Lung (tissue), 12 donors: ENCODE measurements around the gene NUCKS1. TPM values are rescaled to one million over a fixed set of nuclear protein-coding genes. Genes with fewer than 3 reads are reported as not detected.
A peak's percentile ranks its signal among the peaks of the same experiment; 100 is the strongest.

Experiments used
- ATAC-seq: fragments of 200-7000 bp; cut with Tn5 transposase; one replicate; pipeline ENCODE4 v1.9.1; 2020; ENCODE audit warnings: moderate number of reproducible peaks; ENCODE audit not compliant: insufficient read depth, low FRiP score
- DNase-seq, 3 donors: peaks; one replicate each; pipeline ENCODE4 v3.0.0-alpha.2; 2013 to 2017
- H3K27ac ChIP-seq, 2 donors: one replicate each; pipeline ENCODE4 v1.5.1; 2013; ENCODE audit warnings: mild to moderate bottlenecking in 2 of 2, moderate library complexity in 2 of 2, control low read depth in 1 of 2, inconsistent platforms in 1 of 2, low read depth in 1 of 2, low read length in 1 of 2
- H3K27me3 ChIP-seq, 3 donors: one replicate each; pipeline ENCODE4 v1.5.1; 2013; ENCODE audit warnings: low read length in 2 of 3; ENCODE audit not compliant: control insufficient read depth in 3 of 3, insufficient read depth in 3 of 3
- H3K36me3 ChIP-seq, 4 donors: one replicate each; pipeline ENCODE4 v1.5.1; 2013; ENCODE audit warnings: low read length in 4 of 4, mild to moderate bottlenecking in 1 of 4, moderate library complexity in 1 of 4; ENCODE audit not compliant: control insufficient read depth in 4 of 4, insufficient read depth in 4 of 4
- H3K4me1 ChIP-seq, 5 donors: one replicate each; pipeline ENCODE4 v1.5.1; 2013; ENCODE audit warnings: low read length in 5 of 5, mild to moderate bottlenecking in 2 of 5, moderate library complexity in 1 of 5; ENCODE audit not compliant: control insufficient read depth in 5 of 5, insufficient read depth in 5 of 5
- H3K4me3 ChIP-seq: one replicate; pipeline ENCODE4 v1.5.1; 2013; ENCODE audit warnings: mild to moderate bottlenecking, control low read depth, moderate library complexity
- H3K9ac ChIP-seq, 2 donors: one replicate each; pipeline ENCODE4 v1.5.1; 2013; ENCODE audit warnings: low read length in 2 of 2, control low read depth in 1 of 2; ENCODE audit not compliant: insufficient read depth in 1 of 2
- H3K9me3 ChIP-seq, 4 donors: one replicate each; pipeline ENCODE4 v1.5.1; 2013; ENCODE audit warnings: low read length in 3 of 4, mild to moderate bottlenecking in 1 of 4, moderate library complexity in 1 of 4; ENCODE audit not compliant: control insufficient read depth in 4 of 4, insufficient read depth in 3 of 4
- WGBS, 2 donors: extraction: QIAGEN DNeasy Blood & Tissue Kit; methylation state at CpG; one replicate each; pipeline ENCODE4 v1.1.7; 2013; 5-methylcytosine and 5-hydroxymethylcytosine counted together
- polyA plus RNA-seq, 2 donors: library from polyadenylated mRNA; stranded (reverse); fragments of 200-250 nt; gene quantifications; one replicate each; pipeline ENCODE4 v1.2.1, GENCODE V29; 2013
- total RNA-seq, 2 donors: library from RNA; depleted of rRNA in 1 of 2; stranded (reverse); fragments of >200 nt in 1 of 2; gene quantifications; one replicate each; pipeline ENCODE4 v1.2.1, GENCODE V29; 2014 to 2021
- TF ChIP-seq, protein P1 (sequence below): IDR thresholded peaks from 2 replicates; pipeline ENCODE4 v1.5.1; 2012; ENCODE audit warnings: mild to moderate bottlenecking; ENCODE audit errors: control extremely low read depth, extremely low read depth
- donor health status: control.
- donor health status: control.
- donor health status: Bipolar disorder and iron deficiency.
- donor health status: healthy.
- donor health status: DM: yes; HTN: yes; CAD: no.

The NUCKS1 gene
- total and polyA plus RNA-seq, 4 donors: 28.6 to 285 (median 82.6) TPM

DNA sequence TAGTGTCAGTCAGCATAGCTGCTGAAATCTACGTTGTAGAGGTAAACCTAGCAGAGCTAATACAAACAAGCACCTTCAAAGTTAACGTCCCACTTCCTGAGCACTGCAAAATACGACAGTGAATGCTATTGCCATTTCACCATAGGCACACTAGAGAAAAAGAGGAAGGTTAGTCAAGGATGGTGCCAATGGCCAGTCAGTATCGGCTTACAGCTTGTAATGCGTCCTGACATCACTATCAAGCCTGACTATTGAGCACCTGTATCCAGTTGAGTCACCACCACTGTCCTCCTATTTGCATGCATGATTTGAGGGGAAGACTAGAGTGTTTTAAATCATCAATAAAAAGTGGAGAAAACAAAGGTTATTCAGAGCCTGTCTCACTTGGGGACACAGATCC lies 34.4 kb downstream of the NUCKS1 start:
- ATAC-seq: no peak
- Histone ChIP-seq H3K9me3 (no peaks in the 10 kb centered on the region), H3K36me3 (peaks cover 12 to 46% (median 35%) of the 10 kb centered on the region in 4 donors), H3K4me3 (no peak overlapping the region), H3K27me3 (no peaks in the 10 kb centered on the region), H3K9ac (no peak overlapping the region), H3K4me1 (peaks cover 0 to 5% (median 3%) of the 10 kb centered on the region in 5 donors), H3K27ac (no peak overlapping the region)
- DNase-seq: no peak
- TF ChIP-seq, protein P1, sequence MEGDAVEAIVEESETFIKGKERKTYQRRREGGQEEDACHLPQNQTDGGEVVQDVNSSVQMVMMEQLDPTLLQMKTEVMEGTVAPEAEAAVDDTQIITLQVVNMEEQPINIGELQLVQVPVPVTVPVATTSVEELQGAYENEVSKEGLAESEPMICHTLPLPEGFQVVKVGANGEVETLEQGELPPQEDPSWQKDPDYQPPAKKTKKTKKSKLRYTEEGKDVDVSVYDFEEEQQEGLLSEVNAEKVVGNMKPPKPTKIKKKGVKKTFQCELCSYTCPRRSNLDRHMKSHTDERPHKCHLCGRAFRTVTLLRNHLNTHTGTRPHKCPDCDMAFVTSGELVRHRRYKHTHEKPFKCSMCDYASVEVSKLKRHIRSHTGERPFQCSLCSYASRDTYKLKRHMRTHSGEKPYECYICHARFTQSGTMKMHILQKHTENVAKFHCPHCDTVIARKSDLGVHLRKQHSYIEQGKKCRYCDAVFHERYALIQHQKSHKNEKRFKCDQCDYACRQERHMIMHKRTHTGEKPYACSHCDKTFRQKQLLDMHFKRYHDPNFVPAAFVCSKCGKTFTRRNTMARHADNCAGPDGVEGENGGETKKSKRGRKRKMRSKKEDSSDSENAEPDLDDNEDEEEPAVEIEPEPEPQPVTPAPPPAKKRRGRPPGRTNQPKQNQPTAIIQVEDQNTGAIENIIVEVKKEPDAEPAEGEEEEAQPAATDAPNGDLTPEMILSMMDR: no peak
- 24 to 71% methylated on average over 5 of the region's 5 CpGs for WGBS, 2 donors

DNA sequence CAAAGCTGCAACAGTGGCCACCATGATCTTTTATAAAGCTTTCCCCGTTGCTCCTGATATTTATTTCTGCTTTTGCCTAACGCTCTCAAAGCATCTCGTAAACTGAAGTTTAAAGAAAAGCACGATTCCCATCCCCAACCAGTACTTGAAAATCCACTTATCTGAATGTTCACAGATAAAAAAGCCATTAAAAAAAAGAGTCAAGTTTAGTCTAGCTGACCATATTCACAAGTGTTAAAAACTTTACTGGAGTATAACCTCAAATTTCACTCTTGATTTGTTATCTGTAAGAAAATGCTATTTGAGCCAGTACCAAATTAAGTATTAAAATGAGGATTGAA lies 35.1 kb downstream of the NUCKS1 start:
- Histone ChIP-seq H3K4me1 (peaks cover 0 to 6% (median 3%) of the 10 kb centered on the region in 5 donors), H3K27me3 (no peaks in the 10 kb centered on the region), H3K9me3 (no peaks in the 10 kb centered on the region), H3K9ac (no peak overlapping the region), H3K36me3 (peaks cover 10 to 38% (median 29%) of the 10 kb centered on the region in 4 donors), H3K4me3 (no peak overlapping the region), H3K27ac (no peak overlapping the region)
- WGBS, 2 donors: 73 to 79% methylated on average over 4 of the region's 4 CpGs
- DNase-seq (no peak), ATAC-seq (no peak)
- TF ChIP-seq, protein P1: no peak

DNA sequence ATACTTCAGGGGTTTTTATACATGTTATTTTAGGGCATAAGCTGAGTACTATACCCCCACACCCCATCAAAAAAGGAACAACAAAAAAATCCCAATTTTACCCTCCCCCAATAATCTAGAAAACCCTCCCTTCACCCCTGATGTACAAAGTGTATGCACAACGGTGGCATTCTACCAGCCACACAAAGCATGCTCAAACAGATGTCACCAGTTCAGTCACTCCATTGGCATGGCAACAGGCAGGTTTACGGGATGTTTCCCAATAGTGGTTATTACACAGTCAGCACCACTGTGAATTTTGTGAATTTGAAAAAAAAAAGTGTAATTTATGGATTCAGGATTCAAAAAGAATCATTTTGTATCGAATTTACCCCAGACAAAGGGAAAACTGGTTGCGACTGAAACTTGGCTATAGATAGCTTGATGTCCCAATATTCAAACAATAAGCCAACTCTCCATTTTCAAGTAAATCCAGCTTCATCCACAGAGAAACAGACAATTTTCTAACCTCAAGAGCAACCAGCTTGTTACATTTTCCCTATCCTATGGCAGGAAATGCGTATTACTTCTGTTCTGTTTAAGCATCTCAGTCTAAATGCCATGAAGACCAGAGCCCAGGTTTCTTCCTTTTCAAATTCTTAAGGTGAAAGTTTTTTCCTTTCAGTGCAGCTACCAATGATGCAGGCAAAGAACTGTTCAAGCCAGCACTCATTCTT lies 35.6 kb downstream of the NUCKS1 start:
- ATAC-seq (no peak), DNase-seq (peak; percentile 36 to 59 (median 57))
- TF ChIP-seq, protein P1: no peak
- Histone ChIP-seq H3K27ac (no peak overlapping the region), H3K36me3 (peaks cover 10 to 33% (median 26%) of the 10 kb centered on the region in 4 donors), H3K4me1 (peaks cover 0 to 6% (median 3%) of the 10 kb centered on the region in 5 donors), H3K4me3 (no peak overlapping the region), H3K27me3 (no peaks in the 10 kb centered on the region), H3K9me3 (no peaks in the 10 kb centered on the region), H3K9ac (no peak overlapping the region)
- 64 to 67% methylated on average over 5 of the region's 5 CpGs for WGBS, 2 donors
